Measurements from ENCODE around the gene DENND10. TPM values are rescaled to one million over a fixed set of nuclear protein-coding genes. Genes with fewer than 3 reads are reported as not detected.

Gene DENND10
- total and polyA plus RNA-seq, 2 donors (not counting 3 experiments of a cell fraction or from before 2014, with no cell fraction given), result 39.1 to 50.1 TPM

- H4K20me1 ChIP-seq (replicated peaks; ENCODE audit: control insufficient read depth, extremely low read depth, insufficient read depth, low read length), result peaks cover 5% of the 10 kb centered on the region
- H3K4me2 ChIP-seq (ENCODE audit: insufficient read depth, low read length), result no peak overlapping the region
- dilution Hi-C loops (cut with MboI; ENCODE audit: extremely low pct_ligation_motif_present, low sequenced_read_pairs), result no loop called here
- ChIA-PET CTCF (no interaction called here), POLR2A (interaction anchor here (0.6 kb wide), 1 partner anchor 1623 kb away, joined by 4 read pairs; no protein-coding TSS in a partner anchor)
- no peaks in the 10 kb centered on the region for H3K9me1 ChIP-seq (replicated peaks; ENCODE audit: control insufficient read depth, extremely low read depth, insufficient read depth, low read length)
- DNase-seq (ENCODE audit: low read depth, low spot score) (no peak), FAIRE-seq (no peak)
- H3K36me3 ChIP-seq (ENCODE audit: control insufficient read depth in 2 of 2, extremely low read depth in 1 of 2, insufficient read depth in 2 of 2, low read length in 2 of 2), result peaks cover 45 to 56% of the 10 kb centered on the region in 2 experiments
- no peaks in the 10 kb centered on the region for H3K27me3 ChIP-seq (ENCODE audit: control insufficient read depth in 2 of 2, insufficient read depth in 2 of 2, low read length in 2 of 2)
- H3K9ac ChIP-seq (replicated peaks; ENCODE audit: extremely low read depth, insufficient read depth, low read length), result no peak overlapping the region
- no peaks in the 10 kb centered on the region for H3K9me3 ChIP-seq (replicated peaks; ENCODE audit: control insufficient read depth, insufficient read depth, low read length)
- H2AFZ ChIP-seq (ENCODE audit: low read depth, low read length), result no peak overlapping the region
- H3K79me2 ChIP-seq (ENCODE audit: control insufficient read depth, insufficient read depth, low read length), result peaks cover 76% of the 10 kb centered on the region
- no TSS peak for BruUV-seq (replicated peaks)
- H3K27ac ChIP-seq (ENCODE audit: insufficient read depth, low read depth, low read length), result no peak overlapping the region
- intact Hi-C loops (cut with micrococcal nuclease), result loop anchor here (2.0 to 10.0 kb wide), 2 partner anchors 15 to 515 kb away; no protein-coding TSS in a partner anchor
- H3K4me3 ChIP-seq (replicated peaks in 1 of 3; ENCODE audit: insufficient read depth in 1 of 3, low read depth in 1 of 3, low read length in 3 of 3), result no peak overlapping the region
- TF ChIP-seq MYC (IDR thresholded peaks at IDR 0.05; ENCODE audit: low read depth, low read length) (no peak), CTCF (IDR thresholded peaks at IDR 0.05; ENCODE audit: extremely low read depth in 1 of 2, insufficient read depth in 1 of 2, low read depth in 1 of 2, low read length in 2 of 2) (no peak)
- H3K4me1 ChIP-seq (ENCODE audit: control insufficient read depth, extremely low read depth, insufficient read depth, low read length), result no peaks in the 10 kb centered on the region
Observed at GRCh38 chr10:119060107-119060506, 43.8 kb upstream of the DENND10 start.

GRCh38 chr10:119061352-119061751 is 42.6 kb upstream of the DENND10 start:
- Histone ChIP-seq H3K4me3 (replicated peaks in 1 of 3; ENCODE audit: insufficient read depth in 1 of 3, low read depth in 1 of 3, low read length in 3 of 3) (no peak overlapping the region), H3K36me3 (ENCODE audit: control insufficient read depth in 2 of 2, extremely low read depth in 1 of 2, insufficient read depth in 2 of 2, low read length in 2 of 2) (peaks cover 45 to 57% of the 10 kb centered on the region in 2 experiments), H2AFZ (ENCODE audit: low read depth, low read length) (no peak overlapping the region), H3K4me2 (ENCODE audit: insufficient read depth, low read length) (no peak overlapping the region), H3K9ac (replicated peaks; ENCODE audit: extremely low read depth, insufficient read depth, low read length) (no peak overlapping the region), H3K79me2 (ENCODE audit: control insufficient read depth, insufficient read depth, low read length) (peaks cover 79% of the 10 kb centered on the region), H3K4me1 (ENCODE audit: control insufficient read depth, extremely low read depth, insufficient read depth, low read length) (no peaks in the 10 kb centered on the region), H3K27ac (ENCODE audit: insufficient read depth, low read depth, low read length) (no peak overlapping the region), H3K27me3 (ENCODE audit: control insufficient read depth in 2 of 2, insufficient read depth in 2 of 2, low read length in 2 of 2) (no peaks in the 10 kb centered on the region), H3K9me1 (replicated peaks; ENCODE audit: control insufficient read depth, extremely low read depth, insufficient read depth, low read length) (no peaks in the 10 kb centered on the region), H4K20me1 (replicated peaks; ENCODE audit: control insufficient read depth, extremely low read depth, insufficient read depth, low read length) (peaks cover 5% of the 10 kb centered on the region), H3K9me3 (replicated peaks; ENCODE audit: control insufficient read depth, insufficient read depth, low read length) (no peaks in the 10 kb centered on the region)
- dilution Hi-C loops (cut with MboI; ENCODE audit: extremely low pct_ligation_motif_present, low sequenced_read_pairs), result no loop called here
- FAIRE-seq, result no peak
- intact Hi-C loops (cut with micrococcal nuclease), result loop anchor here (2.0 to 10.0 kb wide), 2 partner anchors 17 to 513 kb away; no protein-coding TSS in a partner anchor
- ChIA-PET CTCF (no interaction called here), POLR2A (no interaction called here)
- no peak for DNase-seq (ENCODE audit: low read depth, low spot score)
- no peak for TF ChIP-seq CTCF (IDR thresholded peaks at IDR 0.05; ENCODE audit: extremely low read depth in 1 of 2, insufficient read depth in 1 of 2, low read depth in 1 of 2, low read length in 2 of 2)
- no peak for TF ChIP-seq POLR2AphosphoS5 (IDR thresholded peaks at IDR 0.05; ENCODE audit: insufficient read depth, low read depth, low read length)
- no peak for TF ChIP-seq GATA2 (IDR thresholded peaks at IDR 0.05; ENCODE audit: insufficient read depth, insufficient read length, low read depth, low read length)
- no peak for TF ChIP-seq MYC (IDR thresholded peaks at IDR 0.05; ENCODE audit: low read depth, low read length)
- TF ChIP-seq POLR2A (IDR thresholded peaks at IDR 0.05; ENCODE audit: low read depth, low read length), result no peak
- no peak for TF ChIP-seq MAX (IDR thresholded peaks at IDR 0.05; ENCODE audit: insufficient read depth, insufficient read length)
- TF ChIP-seq FOS (IDR thresholded peaks at IDR 0.05; ENCODE audit: borderline replicate concordance, insufficient read depth, low read length), result no peak
- TF ChIP-seq EZH2 (IDR thresholded peaks at IDR 0.05; ENCODE audit: borderline replicate concordance, low read depth, low read length, severe bottlenecking), result no peak
- BruUV-seq (replicated peaks), result no TSS peak
